HG02759 (cell line): ENCODE data around the gene OLFM3.

ENCODE experiments used
- ATAC-seq: cut with Tn5 transposase; IDR thresholded peaks from one replicate; pipeline ENCODE4 v1.9.1; 2021; ENCODE audit warnings: mild to moderate bottlenecking, moderate library complexity; ENCODE audit not compliant: unreplicated experiment

OLFM3 gene

DNA sequence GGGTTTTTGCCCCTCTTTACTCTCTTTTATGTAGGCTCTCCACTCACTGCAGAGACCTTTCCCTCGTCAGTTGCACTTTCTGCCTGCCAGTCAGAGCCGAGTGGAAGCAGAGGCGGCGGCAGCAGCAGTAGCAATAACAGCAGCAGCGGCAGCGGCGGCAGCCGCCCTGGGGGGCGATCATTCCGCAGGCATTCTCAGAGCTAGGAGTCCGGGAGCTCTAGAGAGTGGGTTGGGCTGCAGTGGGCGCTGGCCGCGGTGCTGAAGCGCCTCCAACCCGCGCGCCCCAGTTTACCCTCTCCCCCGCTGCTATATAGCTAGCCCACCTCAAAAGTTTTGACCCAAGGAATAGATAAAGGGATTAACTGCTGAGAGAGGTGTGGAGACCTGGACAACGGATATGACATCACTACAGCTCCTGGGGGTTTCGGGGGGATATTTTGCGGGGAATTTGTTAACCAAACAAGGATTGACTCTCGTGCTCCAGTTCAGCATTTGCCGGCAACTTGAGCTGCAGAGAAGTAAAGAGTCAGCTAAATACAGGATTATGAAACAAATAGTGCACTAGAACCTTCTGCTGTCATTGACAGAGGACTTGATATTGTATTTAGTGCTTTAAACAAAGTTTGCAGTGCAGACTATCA lies at the start of gene OLFM3:
TSS of gene OLFM3 (minus strand) at position 102 of the 641 bp plus-strand sequence.
- ATAC-seq, result peak; percentile 59

DNA sequence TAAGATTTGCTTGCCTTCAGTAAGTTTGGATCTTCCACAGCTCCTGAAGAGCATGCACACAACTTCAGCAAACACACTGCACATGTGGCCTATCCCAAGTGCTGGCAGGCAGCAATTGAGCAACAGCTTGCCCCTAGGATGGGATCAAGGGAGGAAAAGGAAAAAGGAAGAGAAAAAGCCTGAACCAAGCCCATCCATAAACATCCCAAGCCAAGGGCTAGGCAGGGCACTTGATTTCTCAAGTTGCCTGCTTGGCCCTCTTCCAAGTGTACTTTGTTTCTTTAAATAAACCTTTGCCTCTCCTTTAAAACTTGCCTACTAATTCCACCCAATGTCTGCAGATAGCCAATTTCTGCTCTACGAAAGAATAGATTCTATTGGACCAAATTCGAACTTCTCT lies 49.0 kb upstream of the OLFM3 start:
- ATAC-seq, result no peak

GRCh38 chr1:102032534-102032933 lies 35.8 kb upstream of the OLFM3 start:
- peak; percentile 54 for ATAC-seq

GRCh38 chr1:102019530-102019929 lies 22.8 kb upstream of the OLFM3 start:
- ATAC-seq, result no peak

- no peak for ATAC-seq
Observed at GRCh38 chr1:102015728-102016127, 19.0 kb upstream of the OLFM3 start.

- ATAC-seq, result no peak
Observed at GRCh38 chr1:102002057-102002456, 5.3 kb upstream of the OLFM3 start.

DNA sequence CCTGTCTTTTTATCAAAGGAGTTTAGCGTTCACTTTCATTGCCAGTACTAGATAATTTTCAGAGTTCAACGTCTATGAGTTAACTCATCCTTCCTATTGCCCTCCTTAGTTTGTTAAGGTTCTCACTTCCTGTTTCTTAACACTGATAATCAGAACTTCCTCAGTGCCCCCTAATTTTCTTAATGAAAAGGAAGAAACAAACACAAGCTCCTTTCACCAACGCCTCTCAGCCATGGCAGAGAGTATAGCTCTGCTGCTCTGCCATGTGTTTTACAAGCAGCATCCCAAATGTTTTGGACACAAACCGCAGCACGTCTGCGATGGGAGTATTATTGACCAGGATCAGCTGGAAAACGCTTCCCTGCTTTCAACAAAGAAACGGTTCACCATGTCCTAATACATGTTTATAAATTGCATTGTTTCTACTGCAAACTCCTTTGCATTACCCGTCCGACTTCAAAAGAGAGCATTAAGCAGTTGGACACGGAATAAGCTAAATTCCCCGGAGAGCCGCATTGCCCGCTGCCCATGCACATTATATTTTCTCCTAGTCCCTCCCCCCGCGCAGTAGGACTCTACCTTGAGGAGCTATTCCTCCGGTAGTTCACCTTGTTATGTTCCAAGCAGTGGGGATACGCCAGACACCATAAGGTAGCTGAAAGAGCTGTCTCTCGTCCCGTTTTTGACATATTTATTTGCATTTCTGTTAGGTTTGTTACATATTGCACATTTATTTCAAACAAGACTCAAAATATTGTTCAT lies 561 bp downstream of the OLFM3 start:
- no peak for ATAC-seq

DNA sequence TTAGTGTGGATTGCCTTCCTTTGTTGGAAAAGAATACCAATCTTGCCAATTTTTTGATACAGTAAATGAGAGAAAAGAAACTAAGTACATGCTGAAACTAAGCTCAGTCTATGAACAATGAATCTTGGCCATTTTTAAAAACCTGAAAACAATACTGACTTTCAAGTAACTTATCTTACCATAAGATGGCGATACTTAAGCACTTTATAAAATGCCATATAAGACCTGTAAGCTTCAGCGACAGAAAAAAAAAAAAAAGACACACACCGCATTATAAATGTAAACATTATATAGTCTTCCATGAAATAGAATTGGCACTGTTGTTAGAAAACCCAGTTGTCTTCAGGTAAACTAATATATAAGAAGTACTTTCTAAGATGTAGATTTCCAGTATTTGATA lies 3.0 kb downstream of the OLFM3 start:
- ATAC-seq, result no peak

- no peak for ATAC-seq
Observed at GRCh38 chr1:101992821-101993575, 3.7 kb downstream of the OLFM3 start.

- ATAC-seq, result no peak
Observed at GRCh38 chr1:101980974-101981373, 15.8 kb downstream of the OLFM3 start.

- no peak for ATAC-seq
Observed at GRCh38 chr1:101977266-101977665, 19.5 kb downstream of the OLFM3 start.

DNA sequence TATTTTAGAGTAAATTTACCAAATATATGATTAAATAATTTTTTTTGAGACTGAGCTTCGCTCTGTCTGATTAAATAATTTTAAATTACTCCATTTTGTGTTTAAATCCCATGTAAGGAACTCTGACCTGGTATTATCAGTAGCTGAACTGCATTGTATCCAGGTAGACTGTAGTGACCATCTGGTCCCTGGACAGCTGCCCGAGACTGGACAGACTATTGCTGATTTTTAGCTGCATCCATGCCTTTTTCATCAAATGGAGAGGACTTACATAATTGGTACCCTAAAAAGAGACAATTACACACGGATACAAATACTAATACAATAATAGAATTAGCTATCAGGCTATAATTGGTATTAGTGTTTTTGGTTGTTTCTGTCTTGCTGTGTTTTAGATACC lies 20.6 kb downstream of the OLFM3 start:
- no peak for ATAC-seq

DNA sequence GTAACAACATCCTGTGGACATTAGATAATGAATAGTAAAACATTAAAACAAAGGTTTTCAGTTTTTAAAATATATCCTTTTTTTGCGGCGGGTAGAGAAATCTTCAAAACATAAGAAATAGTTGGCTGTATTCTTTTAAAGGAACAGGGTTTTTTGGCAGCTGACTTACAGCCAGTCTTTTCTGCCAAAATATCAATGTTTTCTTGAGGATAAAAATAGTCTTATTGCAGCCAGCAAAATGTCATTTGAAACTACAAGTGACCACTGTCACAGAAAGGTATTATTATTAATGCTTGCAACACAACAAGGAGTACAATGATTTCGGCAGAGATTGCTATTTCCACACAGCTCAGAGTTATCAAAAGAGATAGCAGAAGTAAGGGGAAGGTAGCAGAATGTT lies 21.4 kb downstream of the OLFM3 start:
- no peak for ATAC-seq

DNA sequence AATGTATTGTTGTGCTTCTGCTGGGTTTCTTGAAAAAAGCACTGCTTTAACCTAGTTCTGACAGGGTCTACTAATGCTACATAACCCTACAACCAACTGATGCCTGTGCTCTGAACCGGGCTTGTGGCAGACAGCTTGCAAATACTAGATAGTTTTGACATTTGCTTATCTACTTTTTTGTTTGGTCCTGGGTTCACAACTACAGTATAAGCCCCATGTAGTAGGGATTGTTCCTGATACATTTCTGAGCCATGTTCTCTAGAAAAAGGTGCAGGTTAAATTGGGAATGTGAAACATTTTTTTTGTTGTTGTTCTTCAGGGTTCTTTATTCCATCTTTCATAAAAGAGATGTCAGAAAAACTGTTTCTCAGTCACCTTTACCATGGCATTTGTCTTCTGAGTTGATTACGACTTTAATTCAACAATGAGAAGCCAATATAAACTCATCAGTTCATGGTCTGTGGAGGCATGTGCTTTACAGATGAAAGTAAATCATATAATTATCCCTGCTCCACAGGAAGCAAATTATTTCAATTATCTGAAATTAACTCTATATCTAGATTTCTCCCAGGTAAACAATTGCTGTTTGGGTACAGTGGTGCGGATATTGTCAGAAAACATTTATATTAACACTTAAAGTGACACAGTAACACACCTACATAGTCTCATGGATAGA lies 22.0 kb downstream of the OLFM3 start:
- ATAC-seq, result no peak

- ATAC-seq, result no peak
Observed at GRCh38 chr1:101971304-101971703, 25.4 kb downstream of the OLFM3 start.

DNA sequence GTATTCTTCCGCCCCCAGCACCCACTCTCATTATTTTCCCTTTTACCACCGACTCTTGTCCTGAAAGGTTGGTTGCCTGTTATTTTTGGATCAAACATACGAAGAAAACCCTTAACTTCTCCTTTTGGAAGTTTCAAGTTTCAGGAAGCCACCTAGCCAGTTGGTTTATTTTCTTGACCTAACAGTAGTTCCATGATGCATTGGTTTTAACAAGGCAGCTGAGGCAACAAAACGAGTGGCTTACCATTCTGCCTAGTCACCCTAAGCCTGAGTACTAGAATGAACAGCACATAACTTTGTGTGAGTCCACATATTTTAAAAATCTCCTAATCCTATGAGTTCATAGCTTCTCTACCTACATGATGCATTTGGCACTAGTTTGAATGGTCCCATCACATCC lies 28.9 kb downstream of the OLFM3 start:
- ATAC-seq, result no peak

- no peak for ATAC-seq
Observed at GRCh38 chr1:101965341-101965740, 31.4 kb downstream of the OLFM3 start.

DNA sequence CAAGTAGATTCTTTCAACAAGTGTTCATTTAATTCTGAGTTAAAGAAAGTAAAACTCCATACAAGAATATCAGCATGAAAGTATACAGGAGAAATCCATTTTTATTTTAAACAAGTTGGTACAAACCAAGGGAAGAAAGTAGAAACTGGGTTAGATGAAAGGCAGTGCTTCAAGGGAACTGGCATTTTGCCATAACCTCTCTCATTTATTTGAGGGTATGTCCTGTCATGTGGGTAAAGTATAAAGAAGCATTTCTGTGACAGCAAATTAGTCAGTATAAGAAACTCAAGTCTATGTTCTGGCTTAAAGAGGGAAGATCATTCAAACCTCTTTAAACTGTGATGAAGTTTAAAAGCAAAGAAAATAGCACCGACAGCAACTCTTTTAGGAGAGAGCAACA lies 32.0 kb downstream of the OLFM3 start:
- ATAC-seq, result no peak

DNA sequence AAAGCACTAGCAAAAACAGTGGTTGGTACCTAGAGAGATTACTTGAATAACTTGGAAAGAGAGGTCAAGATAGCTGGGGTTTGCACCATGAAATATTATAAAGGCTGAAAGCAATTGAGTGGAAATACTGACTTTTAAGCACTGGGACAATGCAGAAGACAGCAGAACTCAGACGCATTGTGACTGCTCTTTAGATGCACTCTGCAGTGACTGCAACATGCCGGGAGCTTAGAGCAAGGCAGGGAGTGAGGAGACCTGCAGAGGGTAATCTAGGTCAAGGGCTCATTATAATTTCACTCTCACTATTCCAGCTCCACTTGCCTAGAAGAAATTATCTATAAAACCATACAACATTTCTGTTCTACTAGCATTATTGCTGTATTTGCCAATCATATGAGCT lies 36.6 kb downstream of the OLFM3 start:
- no peak for ATAC-seq

- ATAC-seq, result no peak
Observed at GRCh38 chr1:101959456-101959855, 37.3 kb downstream of the OLFM3 start.

DNA sequence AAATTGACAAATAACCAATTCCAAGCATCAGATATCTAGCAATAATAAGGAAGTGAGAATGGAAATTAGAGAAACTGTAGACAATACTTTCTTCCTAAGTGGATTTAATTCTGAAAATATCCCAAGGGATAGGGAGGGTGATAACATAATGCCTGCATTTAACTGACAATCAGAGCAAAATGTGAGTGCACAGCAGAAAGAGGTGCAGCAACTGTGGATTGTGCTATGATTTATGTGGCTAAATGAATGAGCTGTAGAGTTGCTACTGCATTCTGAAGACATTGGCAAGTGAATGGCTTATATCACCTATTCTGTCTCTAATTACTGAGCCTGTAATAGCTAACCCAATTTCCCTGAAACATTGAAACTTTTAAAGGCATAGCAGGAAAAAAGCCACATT lies 39.0 kb downstream of the OLFM3 start:
- ATAC-seq, result no peak
